Measurements from ENCODE around the gene VAV3.

DNA sequence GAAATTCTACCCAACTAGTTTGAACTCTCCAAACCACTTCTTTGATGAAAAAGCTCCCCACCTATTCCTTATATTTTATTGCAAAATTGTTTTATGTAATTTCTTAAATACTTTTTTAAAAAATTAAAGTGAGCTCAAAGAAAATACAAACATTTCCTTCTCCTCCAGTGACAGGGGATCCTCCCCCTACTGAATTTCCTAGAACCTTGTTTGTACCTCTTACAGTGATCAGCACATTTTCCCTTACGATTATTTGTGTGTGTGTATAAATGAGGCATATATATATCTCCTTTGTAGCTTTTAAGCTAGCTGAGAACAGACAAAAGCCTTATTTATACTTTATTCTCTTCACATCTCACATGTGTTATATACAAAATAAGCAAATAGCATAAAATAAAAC lies 44.4 kb downstream of the VAV3 start:
- TF ChIP-seq CTCF (IDR thresholded peaks at IDR 0.05) (no peak), POLR2A (IDR thresholded peaks at IDR 0.05; ENCODE audit: low read depth) (no peak), POLR2AphosphoS5 (IDR thresholded peaks at IDR 0.05) (no peak)
